HEK293 (cell line): ENCODE results near the gene PHACTR3.

Experiments
- CTCF ChIA-PET: fragments of 350-600 bp; formaldehyde crosslinking; extraction: SDS; loops from one replicate; lab custom pipeline; 2021; ENCODE audit warnings: antibody characterized with exemption; lab: Yijun Ruan, JAX
- POLR2A ChIA-PET: fragments of 300-600 bp; formaldehyde crosslinking; extraction: SDS; loops from one replicate; lab custom pipeline; 2020; ENCODE audit warnings: antibody characterized with exemption, inconsistent platforms; lab: Yijun Ruan, JAX
- H3K27ac ChIP-seq: fragments of 200-500 bp; sonication (Bioruptor generic); 2 replicates; pipeline ENCODE4 v1.5.1; 2014; ENCODE audit warnings: low read depth, low read length, control low read depth, inconsistent platforms; ENCODE audit errors: extremely low read depth
- H3K36me3 ChIP-seq, 2 experiments: fragments of 200-500 bp in 1 of 2; sonication (Bioruptor generic) in 1 of 2; 1 replicate in 1 of 2; 2 replicates in 1 of 2; pipeline ENCODE4 v1.5.1; 2014 to 2017; ENCODE audit warnings: inconsistent platforms in 2 of 2, low read length in 2 of 2; ENCODE audit not compliant: control insufficient read depth in 2 of 2, insufficient read depth in 1 of 2
- H3K4me1 ChIP-seq: fragments of 200-500 bp; sonication (Bioruptor generic); 2 replicates; pipeline ENCODE4 v1.5.1; 2014; ENCODE audit warnings: mild to moderate bottlenecking, low read length, inconsistent platforms; ENCODE audit not compliant: control insufficient read depth, insufficient read depth
- H3K4me3 ChIP-seq: 2 replicates; pipeline ENCODE4 v1.5.1; 2011; ENCODE audit warnings: low read depth, mild to moderate bottlenecking, control low read depth, low read length, moderate library complexity
- H3K9me3 ChIP-seq: fragments of 200-500 bp; sonication (Bioruptor generic); 2 replicates; pipeline ENCODE4 v1.5.1; 2014; ENCODE audit warnings: low read depth, low read length, inconsistent platforms; ENCODE audit not compliant: control insufficient read depth, insufficient read depth
- RBAK ChIP-seq: fragments of 450-650 bp; formaldehyde crosslinking; IDR thresholded peaks from 2 replicates; pipeline ENCODE4 v1.5.1; 2016; ENCODE audit warnings: missing biosample characterization, missing genetic modification characterization
- SP2 ChIP-seq: fragments of 450-650 bp; formaldehyde crosslinking; IDR thresholded peaks from 2 replicates; pipeline ENCODE4 v1.5.1; 2016; ENCODE audit warnings: missing biosample characterization, missing genetic modification characterization
- WT1 ChIP-seq: fragments of 450-650 bp; formaldehyde crosslinking; IDR thresholded peaks from 2 replicates; pipeline ENCODE4 v1.5.1; 2016; ENCODE audit warnings: missing biosample characterization, missing genetic modification characterization
- ZBTB26 ChIP-seq: fragments of 450-650 bp; formaldehyde crosslinking; optimal IDR thresholded peaks from 2 replicates; pipeline ENCODE3; 2016; ENCODE audit warnings: missing biosample characterization, mild to moderate bottlenecking, missing genetic modification characterization
- ZEB2 ChIP-seq: fragments of 450-650 bp; formaldehyde crosslinking; IDR thresholded peaks from 2 replicates; pipeline ENCODE4 v1.5.1; 2016; ENCODE audit warnings: missing biosample characterization, missing genetic modification characterization
- ZNF121 ChIP-seq: fragments of 450-650 bp; formaldehyde crosslinking; IDR thresholded peaks from 2 replicates; pipeline ENCODE4 v1.5.1; 2016; ENCODE audit warnings: missing biosample characterization, missing genetic modification characterization
- ZNF155 ChIP-seq: fragments of 450-650 bp; formaldehyde crosslinking; IDR thresholded peaks from 2 replicates; pipeline ENCODE4 v1.5.1; 2016; ENCODE audit warnings: missing biosample characterization, missing genetic modification characterization
- ZNF24 ChIP-seq: fragments of 450-650 bp; formaldehyde crosslinking; IDR thresholded peaks from 2 replicates; pipeline ENCODE4 v1.5.1; 2016; ENCODE audit warnings: missing biosample characterization, missing genetic modification characterization
- ZNF302 ChIP-seq: fragments of 450-650 bp; formaldehyde crosslinking; IDR thresholded peaks from 2 replicates; pipeline ENCODE4 v1.5.1; 2016; ENCODE audit warnings: missing biosample characterization, missing genetic modification characterization, low read depth
- ZNF341 ChIP-seq: fragments of 450-650 bp; formaldehyde crosslinking; IDR thresholded peaks from 2 replicates; pipeline ENCODE4; 2016; ENCODE audit warnings: low read depth, missing biosample characterization, missing genetic modification characterization
- ZNF398 ChIP-seq: fragments of 450-650 bp; formaldehyde crosslinking; IDR thresholded peaks from 2 replicates; pipeline ENCODE4 v1.5.1; 2017; ENCODE audit warnings: missing biosample characterization, missing genetic modification characterization
- ZNF521 ChIP-seq: fragments of 450-650 bp; formaldehyde crosslinking; IDR thresholded peaks from 2 replicates; pipeline ENCODE4 v1.5.1; 2017; ENCODE audit warnings: missing biosample characterization, mild to moderate bottlenecking, missing genetic modification characterization
- ZNF670 ChIP-seq: fragments of 450-650 bp; formaldehyde crosslinking; IDR thresholded peaks from 2 replicates; pipeline ENCODE4 v1.5.1; 2016; ENCODE audit warnings: missing biosample characterization, missing genetic modification characterization, low read depth
- ZNF747 ChIP-seq: fragments of 450-650 bp; formaldehyde crosslinking; IDR thresholded peaks from 2 replicates; pipeline ENCODE4 v1.5.1; 2016; ENCODE audit warnings: missing biosample characterization, missing genetic modification characterization
- TF ChIP-seq, protein P1 (sequence below): fragments of 450-650 bp; formaldehyde crosslinking; IDR thresholded peaks from 2 replicates; pipeline ENCODE4 v1.5.1; 2016; ENCODE audit warnings: missing biosample characterization, missing genetic modification characterization

Gene PHACTR3

DNA sequence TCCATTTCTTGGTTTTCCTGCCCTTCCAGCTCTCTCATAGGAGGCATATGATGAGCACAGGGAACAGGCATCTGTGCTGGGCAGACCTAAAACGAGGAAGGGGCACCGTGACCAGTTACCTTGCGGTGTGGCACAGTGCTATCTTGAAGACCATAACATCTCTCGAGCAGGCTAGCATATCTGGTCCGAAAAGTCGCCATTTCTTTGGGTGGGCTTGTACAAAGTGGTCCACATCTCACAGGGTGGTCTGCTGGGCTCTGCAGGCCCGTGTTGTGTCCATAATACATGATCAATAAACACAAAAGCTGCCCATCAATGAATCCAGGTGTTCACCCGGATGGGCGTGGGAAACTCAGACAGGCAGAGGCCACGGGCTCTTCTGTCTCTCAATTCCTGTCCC is 115.7 kb downstream of the PHACTR3 start:
- POLR2A ChIA-PET, result no interaction called here
- Histone ChIP-seq H3K4me1 (no peaks in the 10 kb centered on the region), H3K9me3 (no peaks in the 10 kb centered on the region), H3K36me3 (no peaks in the 10 kb centered on the region), H3K4me3 (no peak overlapping the region), H3K27ac (no peak overlapping the region)
- CTCF ChIA-PET, result no interaction called here
- TF ChIP-seq ZNF155 (tag by site-specific recombination) (no peak), SP2 (no peak)

- Histone ChIP-seq H3K27ac (no peak overlapping the region), H3K4me3 (no peak overlapping the region)
- TF ChIP-seq RBAK (no peak), ZBTB26 (no peak)
- TF ChIP-seq, all 188 proteins: peak for 0
- Histone ChIP-seq H3K4me1 (no peaks in the 10 kb centered on the region), H3K9me3 (no peaks in the 10 kb centered on the region), H3K36me3 (no peaks in the 10 kb centered on the region)
- ChIA-PET CTCF (no interaction called here), POLR2A (no interaction called here)
Observed at GRCh38 chr20:59721386-59721785, 117.0 kb downstream of the PHACTR3 start.

- no peak overlapping the region for H3K27ac ChIP-seq
- ChIA-PET POLR2A (no interaction called here), CTCF (interaction anchor here (0.6 kb wide), 1 partner anchor 540 kb away, joined by 3 read pairs; no protein-coding TSS in a partner anchor)
- TF ChIP-seq ZNF747 (tag by site-specific recombination) (no peak), ZNF302 (tag by site-specific recombination) (no peak)
- no peaks in the 10 kb centered on the region for H3K4me1 ChIP-seq
- no peaks in the 10 kb centered on the region for H3K36me3 ChIP-seq
- no peak overlapping the region for H3K4me3 ChIP-seq
- H3K9me3 ChIP-seq, result no peaks in the 10 kb centered on the region
Observed at GRCh38 chr20:59723108-59723500, 118.8 kb downstream of the PHACTR3 start.

- Histone ChIP-seq H3K4me3 (no peak overlapping the region), H3K9me3 (no peaks in the 10 kb centered on the region), H3K27ac (no peak overlapping the region), H3K4me1 (no peaks in the 10 kb centered on the region), H3K36me3 (no peaks in the 10 kb centered on the region)
- ChIA-PET CTCF (interaction anchor here (0.6 kb wide), 1 partner anchor 539 kb away, joined by 3 read pairs; no protein-coding TSS in a partner anchor), POLR2A (interaction anchor here (0.6 kb wide), 1 partner anchor 245 kb away, joined by 3 read pairs; no protein-coding TSS in a partner anchor)
- TF ChIP-seq ZEB2 (tag by site-specific recombination) (no peak), WT1 (tag by site-specific recombination) (0 out of 2 replicates have a peak, but pooled peaks have one; percentile 10)
Observed at GRCh38 chr20:59723607-59724456, 119.5 kb downstream of the PHACTR3 start.

DNA sequence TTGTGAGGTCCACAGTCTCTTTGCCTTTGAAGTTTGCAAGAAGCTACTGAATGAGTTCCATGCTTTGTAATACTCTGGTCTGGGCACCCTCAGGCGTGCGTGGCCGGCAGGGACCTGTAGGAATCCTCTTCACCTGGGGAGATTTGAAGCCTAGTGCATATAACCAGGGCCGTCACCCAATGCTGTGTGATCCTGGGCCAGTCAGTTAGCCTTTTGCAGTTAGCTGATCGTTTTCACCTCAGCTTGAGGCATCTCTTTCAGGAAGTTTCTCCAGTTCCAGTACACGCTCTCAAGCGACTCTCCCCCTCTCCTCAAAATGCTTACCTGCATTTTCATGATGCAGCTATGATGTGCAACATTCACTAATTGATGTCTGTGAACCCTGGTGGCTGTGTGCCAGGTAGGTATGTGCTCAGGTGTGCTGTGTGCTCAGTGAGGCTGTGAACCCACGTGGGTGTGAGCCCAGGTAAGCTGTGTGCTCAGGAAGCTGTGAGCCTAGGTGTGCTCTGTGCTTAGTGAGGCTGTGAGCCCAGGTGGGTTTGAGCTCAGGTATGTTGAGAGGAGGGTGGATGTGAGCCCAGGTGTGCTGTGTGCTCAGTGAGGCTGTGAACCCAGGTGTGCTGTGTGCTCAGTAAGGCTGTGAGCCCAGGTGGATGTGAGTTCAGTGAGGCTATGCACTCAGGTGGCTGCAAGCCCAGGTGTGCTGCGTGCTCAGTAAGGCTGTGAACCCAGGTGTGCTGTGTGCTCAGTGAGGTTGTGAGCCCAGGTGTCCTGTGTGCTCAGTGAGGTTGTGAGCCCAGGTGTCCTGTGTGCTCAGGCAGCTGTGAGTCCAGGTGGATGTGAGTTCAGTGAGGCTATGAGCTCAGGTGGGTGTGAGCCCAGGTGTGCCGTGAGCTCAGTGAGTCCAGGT is 120.4 kb downstream of the PHACTR3 start:
- CTCF ChIA-PET, result interaction anchor here (0.6 kb wide), 1 partner anchor 43 kb away, joined by 3 read pairs; no protein-coding TSS in a partner anchor
- H3K36me3 ChIP-seq, result no peaks in the 10 kb centered on the region
- H3K9me3 ChIP-seq, result no peaks in the 10 kb centered on the region
- no peaks in the 10 kb centered on the region for H3K4me1 ChIP-seq
- no peak overlapping the region for H3K4me3 ChIP-seq
- POLR2A ChIA-PET, result interaction anchor here (0.6 kb wide), 1 partner anchor 245 kb away, joined by 3 read pairs; no protein-coding TSS in a partner anchor
- H3K27ac ChIP-seq, result no peak overlapping the region
- no peak for TF ChIP-seq ZNF398
- TF ChIP-seq, protein P1, sequence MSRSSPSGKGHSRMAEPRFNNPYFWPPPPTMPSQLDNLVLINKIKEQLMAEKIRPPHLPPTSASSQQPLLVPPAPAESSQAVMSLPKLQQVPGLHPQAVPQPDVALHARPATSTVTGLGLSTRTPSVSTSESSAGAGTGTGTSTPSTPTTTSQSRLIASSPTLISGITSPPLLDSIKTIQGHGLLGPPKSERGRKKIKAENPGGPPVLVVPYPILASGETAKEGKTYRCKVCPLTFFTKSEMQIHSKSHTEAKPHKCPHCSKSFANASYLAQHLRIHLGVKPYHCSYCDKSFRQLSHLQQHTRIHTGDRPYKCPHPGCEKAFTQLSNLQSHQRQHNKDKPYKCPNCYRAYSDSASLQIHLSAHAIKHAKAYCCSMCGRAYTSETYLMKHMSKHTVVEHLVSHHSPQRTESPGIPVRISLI (tag by site-specific recombination), result no peak
- TF ChIP-seq ZNF670 (tag by site-specific recombination), result no peak
- no peak for TF ChIP-seq ZNF155 (tag by site-specific recombination)
- TF ChIP-seq ZNF521, result no peak
- TF ChIP-seq ZNF341, result no peak
- TF ChIP-seq ZNF121, result no peak
- TF ChIP-seq ZNF24, result no peak
